Transverse colon (tissue), 4 donors: Measurements from ENCODE around the gene KIF16B.

ENCODE experiments used
- POLR2A ChIP-seq: fragments of 450-650 bp; IDR thresholded peaks from one replicate; pipeline ENCODE4 v1.6.1; 2016; ENCODE audit warnings: antibody characterized with exemption, mild to moderate bottlenecking, moderate library complexity
- POLR2AphosphoS5 ChIP-seq, 3 donors: sonication (generic); formaldehyde crosslinking; IDR thresholded peaks; one replicate each; pipeline ENCODE4 v1.6.1; 2016; ENCODE audit warnings: antibody characterized with exemption in 3 of 3
- TF ChIP-seq, protein P1 (sequence below), 5 experiments: fragments of 200-600 bp in 3 of 5; fragments of 450-650 bp in 2 of 5; sonication (generic) in 3 of 5; IDR thresholded peaks; 1 replicate in 2 of 5; 2 replicates in 3 of 5; pipeline ENCODE4 v1.5.1; 2016 to 2017; ENCODE audit warnings: antibody characterized with exemption in 5 of 5, inconsistent platforms in 3 of 5, mild to moderate bottlenecking in 2 of 5, moderate library complexity in 1 of 5

DNA sequence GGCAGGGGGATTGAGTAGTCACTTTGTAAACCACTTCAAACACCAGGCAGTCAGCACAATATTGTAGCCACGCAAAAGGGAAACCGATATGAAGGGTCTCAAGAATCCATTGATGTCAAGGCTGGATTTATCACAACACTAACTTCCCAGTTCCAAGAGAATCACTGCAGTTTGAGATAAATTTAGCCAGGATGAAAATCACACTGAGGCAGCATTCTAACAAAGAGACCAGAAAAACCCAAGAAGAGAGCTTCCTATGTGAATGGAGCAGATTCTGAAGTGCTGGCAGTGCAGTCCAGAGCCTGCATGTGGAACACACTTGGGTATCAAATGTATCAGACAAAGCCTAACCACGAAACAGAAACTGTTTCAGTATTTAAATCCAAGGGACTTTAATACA lies 84.6 kb downstream of the KIF16B start:
- TF ChIP-seq, protein P1, sequence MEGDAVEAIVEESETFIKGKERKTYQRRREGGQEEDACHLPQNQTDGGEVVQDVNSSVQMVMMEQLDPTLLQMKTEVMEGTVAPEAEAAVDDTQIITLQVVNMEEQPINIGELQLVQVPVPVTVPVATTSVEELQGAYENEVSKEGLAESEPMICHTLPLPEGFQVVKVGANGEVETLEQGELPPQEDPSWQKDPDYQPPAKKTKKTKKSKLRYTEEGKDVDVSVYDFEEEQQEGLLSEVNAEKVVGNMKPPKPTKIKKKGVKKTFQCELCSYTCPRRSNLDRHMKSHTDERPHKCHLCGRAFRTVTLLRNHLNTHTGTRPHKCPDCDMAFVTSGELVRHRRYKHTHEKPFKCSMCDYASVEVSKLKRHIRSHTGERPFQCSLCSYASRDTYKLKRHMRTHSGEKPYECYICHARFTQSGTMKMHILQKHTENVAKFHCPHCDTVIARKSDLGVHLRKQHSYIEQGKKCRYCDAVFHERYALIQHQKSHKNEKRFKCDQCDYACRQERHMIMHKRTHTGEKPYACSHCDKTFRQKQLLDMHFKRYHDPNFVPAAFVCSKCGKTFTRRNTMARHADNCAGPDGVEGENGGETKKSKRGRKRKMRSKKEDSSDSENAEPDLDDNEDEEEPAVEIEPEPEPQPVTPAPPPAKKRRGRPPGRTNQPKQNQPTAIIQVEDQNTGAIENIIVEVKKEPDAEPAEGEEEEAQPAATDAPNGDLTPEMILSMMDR (IDR thresholded peaks at IDR 0.05), result no peak
- TF ChIP-seq POLR2AphosphoS5 (IDR thresholded peaks at IDR 0.05) (no peak), POLR2A (no peak)
